ENCODE data around the gene ADARB2.

DNA sequence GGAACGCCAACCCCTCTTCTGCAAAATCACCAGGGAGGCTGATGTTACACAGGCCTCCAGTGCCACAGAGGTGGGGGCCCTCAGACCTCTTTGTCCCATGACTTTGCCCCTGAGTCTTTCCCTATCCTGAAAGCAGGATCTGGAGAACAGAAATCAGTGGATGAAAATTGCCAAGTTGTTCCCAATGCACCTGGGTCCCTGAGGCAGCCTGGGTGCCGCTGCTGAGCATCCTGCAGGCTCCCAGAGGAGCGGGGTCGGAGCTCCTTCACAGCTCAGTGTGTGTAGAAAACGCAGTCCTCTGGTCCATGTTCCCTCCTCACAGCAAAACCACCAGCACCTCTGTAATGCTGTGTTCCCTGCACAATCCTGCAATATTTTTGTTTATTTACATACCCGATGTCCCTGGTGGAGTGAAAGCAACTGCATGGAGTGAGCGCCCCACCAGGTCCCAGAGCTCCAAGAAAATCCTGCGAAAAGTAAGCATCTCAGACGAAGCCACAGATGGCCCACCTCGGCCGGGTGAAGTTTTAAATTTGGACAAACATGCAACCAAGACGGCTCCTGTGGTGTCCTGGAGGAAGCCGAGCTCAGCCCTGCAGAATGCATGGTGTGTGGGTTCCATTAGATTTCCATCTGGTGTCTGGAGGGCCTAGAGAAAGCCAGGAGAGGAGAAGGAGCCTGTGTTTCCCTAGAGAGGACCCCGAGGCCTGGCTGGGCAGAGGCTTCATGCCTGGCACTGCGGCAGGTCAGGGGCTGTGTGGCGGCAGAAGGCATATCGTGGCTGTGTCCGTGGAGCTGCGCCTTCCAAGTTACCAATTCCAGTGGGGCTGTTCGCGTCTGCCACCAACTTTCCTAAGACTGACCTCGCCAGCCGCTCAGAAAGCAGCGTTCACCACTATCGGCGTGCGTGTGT is 445.9 kb downstream of the ADARB2 start:
- TF ChIP-seq GFI1B (tag by site-specific recombination; IDR thresholded peaks at IDR 0.05), result no peak
- no peak for TF ChIP-seq SP2 (tag by site-specific recombination; IDR thresholded peaks at IDR 0.05)
- no peak for TF ChIP-seq ZBTB8A (tag by site-specific recombination; IDR thresholded peaks at IDR 0.05)
- no peak for TF ChIP-seq ZXDB (tag by site-specific recombination; IDR thresholded peaks at IDR 0.05)
- no peak for TF ChIP-seq GLIS2 (tag by site-specific recombination; IDR thresholded peaks at IDR 0.05)
- no peak for TF ChIP-seq ZNF140 (tag by site-specific recombination; IDR thresholded peaks at IDR 0.05)
- no peak for TF ChIP-seq ZNF274 (IDR thresholded peaks at IDR 0.05; ENCODE audit: low read length)
- no peak for TF ChIP-seq ZNF274 (tag by site-specific recombination; IDR thresholded peaks at IDR 0.05; ENCODE audit: borderline replicate concordance)
- TF ChIP-seq, protein P1, sequence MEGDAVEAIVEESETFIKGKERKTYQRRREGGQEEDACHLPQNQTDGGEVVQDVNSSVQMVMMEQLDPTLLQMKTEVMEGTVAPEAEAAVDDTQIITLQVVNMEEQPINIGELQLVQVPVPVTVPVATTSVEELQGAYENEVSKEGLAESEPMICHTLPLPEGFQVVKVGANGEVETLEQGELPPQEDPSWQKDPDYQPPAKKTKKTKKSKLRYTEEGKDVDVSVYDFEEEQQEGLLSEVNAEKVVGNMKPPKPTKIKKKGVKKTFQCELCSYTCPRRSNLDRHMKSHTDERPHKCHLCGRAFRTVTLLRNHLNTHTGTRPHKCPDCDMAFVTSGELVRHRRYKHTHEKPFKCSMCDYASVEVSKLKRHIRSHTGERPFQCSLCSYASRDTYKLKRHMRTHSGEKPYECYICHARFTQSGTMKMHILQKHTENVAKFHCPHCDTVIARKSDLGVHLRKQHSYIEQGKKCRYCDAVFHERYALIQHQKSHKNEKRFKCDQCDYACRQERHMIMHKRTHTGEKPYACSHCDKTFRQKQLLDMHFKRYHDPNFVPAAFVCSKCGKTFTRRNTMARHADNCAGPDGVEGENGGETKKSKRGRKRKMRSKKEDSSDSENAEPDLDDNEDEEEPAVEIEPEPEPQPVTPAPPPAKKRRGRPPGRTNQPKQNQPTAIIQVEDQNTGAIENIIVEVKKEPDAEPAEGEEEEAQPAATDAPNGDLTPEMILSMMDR (tag by site-specific recombination; IDR thresholded peaks at IDR 0.05), result no peak
- no peak for TF ChIP-seq ZFP3 (tag by site-specific recombination; IDR thresholded peaks at IDR 0.05; ENCODE audit: low read depth)
- TF ChIP-seq, protein P2, sequence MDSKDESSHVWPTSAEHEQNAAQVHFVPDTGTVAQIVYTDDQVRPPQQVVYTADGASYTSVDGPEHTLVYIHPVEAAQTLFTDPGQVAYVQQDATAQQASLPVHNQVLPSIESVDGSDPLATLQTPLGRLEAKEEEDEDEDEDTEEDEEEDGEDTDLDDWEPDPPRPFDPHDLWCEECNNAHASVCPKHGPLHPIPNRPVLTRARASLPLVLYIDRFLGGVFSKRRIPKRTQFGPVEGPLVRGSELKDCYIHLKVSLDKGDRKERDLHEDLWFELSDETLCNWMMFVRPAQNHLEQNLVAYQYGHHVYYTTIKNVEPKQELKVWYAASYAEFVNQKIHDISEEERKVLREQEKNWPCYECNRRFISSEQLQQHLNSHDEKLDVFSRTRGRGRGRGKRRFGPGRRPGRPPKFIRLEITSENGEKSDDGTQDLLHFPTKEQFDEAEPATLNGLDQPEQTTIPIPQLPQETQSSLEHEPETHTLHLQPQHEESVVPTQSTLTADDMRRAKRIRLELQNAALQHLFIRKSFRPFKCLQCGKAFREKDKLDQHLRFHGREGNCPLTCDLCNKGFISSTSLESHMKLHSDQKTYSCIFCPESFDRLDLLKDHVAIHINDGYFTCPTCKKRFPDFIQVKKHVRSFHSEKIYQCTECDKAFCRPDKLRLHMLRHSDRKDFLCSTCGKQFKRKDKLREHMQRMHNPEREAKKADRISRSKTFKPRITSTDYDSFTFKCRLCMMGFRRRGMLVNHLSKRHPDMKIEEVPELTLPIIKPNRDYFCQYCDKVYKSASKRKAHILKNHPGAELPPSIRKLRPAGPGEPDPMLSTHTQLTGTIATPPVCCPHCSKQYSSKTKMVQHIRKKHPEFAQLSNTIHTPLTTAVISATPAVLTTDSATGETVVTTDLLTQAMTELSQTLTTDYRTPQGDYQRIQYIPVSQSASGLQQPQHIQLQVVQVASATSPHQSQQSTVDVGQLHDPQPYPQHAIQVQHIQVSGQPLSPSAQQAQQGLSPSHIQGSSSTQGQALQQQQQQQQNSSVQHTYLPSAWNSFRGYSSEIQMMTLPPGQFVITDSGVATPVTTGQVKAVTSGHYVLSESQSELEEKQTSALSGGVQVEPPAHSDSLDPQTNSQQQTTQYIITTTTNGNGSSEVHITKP (tag by site-specific recombination; IDR thresholded peaks at IDR 0.05), result no peak
- TF ChIP-seq ZNF76 (tag by site-specific recombination; IDR thresholded peaks at IDR 0.05; ENCODE audit: borderline replicate concordance, low read depth), result no peak
